Heart left ventricle (tissue), 16 donors: ENCODE results near the gene TBX3. TPM values are rescaled to one million over a fixed set of nuclear protein-coding genes. Genes with fewer than 3 reads are reported as not detected.

Experiments
- ATAC-seq, 4 donors: fragments of 200-7000 bp; cut with Tn5 transposase; one replicate each; pipeline ENCODE4 v1.9.1; 2020 to 2022; ENCODE audit warnings: moderate library complexity in 4 of 4, mild to moderate bottlenecking in 3 of 4, moderate number of reproducible peaks in 1 of 4
- DNase-seq, 5 donors: peaks; one replicate each; pipeline ENCODE4 v3.0.0-alpha.2; 2020
- H3K27ac ChIP-seq, 12 donors: fragments of 200-600 bp; sonication (generic) in 4 of 12; one replicate each; pipeline versions ENCODE4 v1.5.0 to v1.8.0; 2016 to 2022; ENCODE audit warnings: mild to moderate bottlenecking in 2 of 12
- H3K27me3 ChIP-seq, 9 donors: fragments of 200-600 bp; sonication (generic) in 2 of 9; one replicate each; pipeline versions ENCODE4 v1.5.1 to v1.8.0; 2016 to 2022; ENCODE audit warnings: mild to moderate bottlenecking in 3 of 9
- H3K36me3 ChIP-seq, 9 donors: fragments of 200-600 bp; sonication (generic) in 2 of 9; one replicate each; pipeline versions ENCODE4 v1.5.0 to v1.8.0; 2018 to 2022; ENCODE audit warnings: mild to moderate bottlenecking in 2 of 9
- H3K4me1 ChIP-seq, 12 donors: fragments of 200-600 bp; sonication (generic) in 4 of 12; one replicate each; pipeline versions ENCODE4 v1.5.0 to v1.8.0; 2016 to 2022; ENCODE audit warnings: mild to moderate bottlenecking in 3 of 12
- H3K4me3 ChIP-seq, 12 donors: fragments of 200-600 bp; sonication (generic) in 4 of 12; one replicate each; pipeline versions ENCODE4 v1.5.0 to v1.8.0; 2017 to 2022; ENCODE audit warnings: mild to moderate bottlenecking in 9 of 12, moderate library complexity in 4 of 12
- H3K9me3 ChIP-seq, 12 donors: fragments of 200-600 bp; sonication (generic) in 4 of 12; one replicate each; pipeline versions ENCODE4 v1.5.0 to v1.8.0; 2016 to 2022; ENCODE audit warnings: mild to moderate bottlenecking in 1 of 12
- POLR2A ChIP-seq, 2 donors: fragments of 450-650 bp; IDR thresholded peaks; one replicate each; pipeline ENCODE4 v1.6.1; 2017; ENCODE audit warnings: antibody characterized with exemption in 2 of 2, mild to moderate bottlenecking in 2 of 2, moderate library complexity in 2 of 2
- WGBS, 4 donors: extraction: QIAGEN DNeasy Blood & Tissue Kit in 2 of 4; methylation state at CpG; one replicate each; pipeline versions ENCODE4 v1.1.5 to v1.1.7; 2013 to 2018; 5-methylcytosine and 5-hydroxymethylcytosine counted together
- intact Hi-C, 10 donors: fragments of 100-400 bp; cut with DNase I; formaldehyde crosslinking; loops; one replicate each; pipeline versions ENCODE4 v1.11.1 to v1.14.2; 2022
- polyA plus RNA-seq, 2 donors: library from polyadenylated mRNA; stranded (reverse); fragments of 200-250 nt; gene quantifications; one replicate each; pipeline ENCODE4 v1.2.3, GENCODE V29; 2013
- total RNA-seq, 9 donors: library from RNA; depleted of rRNA in 2 of 9; stranded (reverse); fragments of >200 nt in 2 of 9; fragmentation: NEBNext Ultra II Directional in 3 of 9; extraction: Animal tissue kit (Norgen Biotek cat#: 25700) in 3 of 9; gene quantifications; one replicate each; pipeline versions ENCODE4 v1.1.0 to v1.2.4, GENCODE V29; 2016 to 2023
- TF ChIP-seq, protein P1 (sequence below), 12 donors: fragments of 200-600 bp; sonication (generic) in 4 of 12; IDR thresholded peaks; one replicate each; pipeline versions ENCODE4 v1.5.0 to v1.8.0; 2018 to 2022; ENCODE audit warnings: antibody characterized with exemption in 12 of 12, mild to moderate bottlenecking in 5 of 12
- donor health status: ischemic (EF 13 %, LVEDD 7.1; RV severe dilation, severe dysfunction).
- donor health status: healthy with polysubstance abuse.
- donor health status: DM: no; HTN: yes; CAD: no.
- donor health status: DM: no; HTN: no; CAD: no.
- donor health status: ischemic (EF 25% LVEDD 6.9; RV normal size, moderate dysfunction).
- donor health status: ischemic (EF 25% LVEDD 5.7; RV mildly dilated, moderate dysfunction).
- donor health status: healthy.
- donor health status: DM: yes; HTN: yes; CAD: no.
- donor health status: ischemic (EF 35%, LVEDD 5.7; RV mildly dilated, moderate dysfunction).
- donor health status: nonischemic (EF 11% LVEDD 7.7; RV severe dilation, severe dysfunction).
- donor health status: DM: yes; HTN: yes; CAD: no.
- donor health status: PGD.
- donor health status: ischemic (EF 29% LVEDD 5.4; RV normal size, mild dysfunction).
- donor health status: nonischemic (EF 23%, LVEDD 6.1; RV moderate dilation, normal function).

Gene TBX3
- total and polyA plus RNA-seq, 11 donors, result 10.3 to 31.3 (median 15.7) TPM

GRCh38 chr12:114685869-114686268 lies 1.9 kb upstream of the TBX3 start:
- DNase-seq (no peak), ATAC-seq (no peak)
- no peaks in the 10 kb centered on the region for H3K9me3 ChIP-seq
- TF ChIP-seq POLR2A (IDR thresholded peaks at IDR 0.05), result no peak
- TF ChIP-seq, protein P1, sequence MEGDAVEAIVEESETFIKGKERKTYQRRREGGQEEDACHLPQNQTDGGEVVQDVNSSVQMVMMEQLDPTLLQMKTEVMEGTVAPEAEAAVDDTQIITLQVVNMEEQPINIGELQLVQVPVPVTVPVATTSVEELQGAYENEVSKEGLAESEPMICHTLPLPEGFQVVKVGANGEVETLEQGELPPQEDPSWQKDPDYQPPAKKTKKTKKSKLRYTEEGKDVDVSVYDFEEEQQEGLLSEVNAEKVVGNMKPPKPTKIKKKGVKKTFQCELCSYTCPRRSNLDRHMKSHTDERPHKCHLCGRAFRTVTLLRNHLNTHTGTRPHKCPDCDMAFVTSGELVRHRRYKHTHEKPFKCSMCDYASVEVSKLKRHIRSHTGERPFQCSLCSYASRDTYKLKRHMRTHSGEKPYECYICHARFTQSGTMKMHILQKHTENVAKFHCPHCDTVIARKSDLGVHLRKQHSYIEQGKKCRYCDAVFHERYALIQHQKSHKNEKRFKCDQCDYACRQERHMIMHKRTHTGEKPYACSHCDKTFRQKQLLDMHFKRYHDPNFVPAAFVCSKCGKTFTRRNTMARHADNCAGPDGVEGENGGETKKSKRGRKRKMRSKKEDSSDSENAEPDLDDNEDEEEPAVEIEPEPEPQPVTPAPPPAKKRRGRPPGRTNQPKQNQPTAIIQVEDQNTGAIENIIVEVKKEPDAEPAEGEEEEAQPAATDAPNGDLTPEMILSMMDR (IDR thresholded peaks at IDR 0.05), result no peak
- WGBS, 4 donors, result 39 to 64% (median 60%) methylated on average over 17 of the region's 17 CpGs
- H3K4me1 ChIP-seq, result peaks cover 0 to 21% (median 10%) of the 10 kb centered on the region in 12 donors
- H3K27me3 ChIP-seq, result peaks cover 11 to 85% (median 56%) of the 10 kb centered on the region in 9 donors
- intact Hi-C loops, result loop anchor here in 5 of 10 donors (10.0 kb wide), 6 partner anchors 109 to 819 kb away; no protein-coding TSS in a partner anchor
- H3K27ac ChIP-seq, result peak overlapping the region in 1 of 12 donors; percentile 89
- H3K36me3 ChIP-seq, result no peaks in the 10 kb centered on the region
- no peak overlapping the region for H3K4me3 ChIP-seq

DNA sequence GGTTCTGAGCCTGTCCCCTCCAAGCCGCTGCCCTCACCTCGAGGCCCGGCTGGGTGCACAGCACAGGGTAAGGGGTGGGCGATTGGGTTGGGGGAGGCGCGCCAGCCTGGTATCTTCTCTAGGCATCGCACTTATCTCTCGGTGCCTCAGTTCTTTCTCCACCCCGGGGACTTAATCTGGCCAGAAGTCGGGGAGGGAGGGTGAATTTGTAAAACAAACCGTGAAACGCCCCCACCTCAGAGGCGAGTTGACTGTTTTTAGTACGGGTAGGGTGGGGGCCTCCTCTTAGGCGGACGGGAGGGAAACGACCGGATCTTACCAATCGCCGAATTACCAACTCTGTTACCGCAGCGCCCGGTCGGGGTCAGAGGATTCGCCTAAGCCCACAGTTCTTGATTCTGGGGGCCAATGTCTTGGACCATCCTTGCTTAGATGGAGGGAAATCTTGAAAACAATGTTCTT lies 1.4 kb upstream of the TBX3 start:
- Histone ChIP-seq H3K27me3 (peaks cover 11 to 83% (median 51%) of the 10 kb centered on the region in 9 donors), H3K27ac (peak overlapping the region in 5 of 12 donors; percentile 81 to 98 (median 90)), H3K9me3 (no peaks in the 10 kb centered on the region), H3K36me3 (no peaks in the 10 kb centered on the region), H3K4me1 (peaks cover 0 to 21% (median 10%) of the 10 kb centered on the region in 12 donors), H3K4me3 (peak overlapping the region in 11 of 12 donors; percentile 56 to 89 (median 72))
- TF ChIP-seq, protein P1 (IDR thresholded peaks at IDR 0.05), result no peak
- no peak for TF ChIP-seq POLR2A (IDR thresholded peaks at IDR 0.05)
- intact Hi-C loops, result loop anchor here in 5 of 10 donors (10.0 kb wide), 6 partner anchors 109 to 819 kb away; no protein-coding TSS in a partner anchor
- ATAC-seq (no peak), DNase-seq (no peak)
- 43 to 63% (median 57%) methylated on average over 25 of the region's 25 CpGs for WGBS, 4 donors

DNA sequence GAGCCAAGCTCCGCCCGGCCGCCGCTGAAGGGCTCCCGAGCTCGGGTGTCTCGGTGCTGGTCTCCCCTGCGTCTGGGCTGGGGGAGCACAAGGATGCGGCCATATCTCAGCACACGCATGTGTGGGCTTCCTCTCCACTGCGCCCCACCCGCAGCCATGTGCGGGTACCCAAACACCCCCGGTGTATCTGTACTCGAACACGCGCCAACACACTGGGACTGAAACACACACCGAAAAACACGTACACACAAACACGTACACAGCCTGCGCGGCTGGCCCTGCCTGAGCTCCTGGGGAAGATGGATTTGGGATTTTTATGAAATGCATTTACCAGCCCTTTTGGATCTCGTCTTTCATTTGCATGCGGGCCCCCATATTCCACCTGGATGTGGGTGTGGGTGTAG lies 897 bp upstream of the TBX3 start:
- Histone ChIP-seq H3K9me3 (no peaks in the 10 kb centered on the region), H3K27ac (peak overlapping the region; percentile 81 to 98 (median 90)), H3K4me3 (peak overlapping the region; percentile 56 to 89 (median 71)), H3K4me1 (peaks cover 0 to 21% (median 10%) of the 10 kb centered on the region in 12 donors), H3K36me3 (peaks cover 0 to 3% (median 0%) of the 10 kb centered on the region in 9 donors), H3K27me3 (peaks cover 11 to 78% (median 46%) of the 10 kb centered on the region in 9 donors)
- ATAC-seq (peak in 2 of 4 donors; percentile 50 to 57), DNase-seq (no peak)
- TF ChIP-seq, protein P1 (IDR thresholded peaks at IDR 0.05), result no peak
- TF ChIP-seq POLR2A (IDR thresholded peaks at IDR 0.05), result no peak
- 2 to 7% (median 2%) methylated on average over 23 to 24 of the region's 24 CpGs for WGBS, 4 donors
- intact Hi-C loops, result loop anchor here in 7 of 10 donors (5.0 to 10.0 kb wide), 17 partner anchors 110 to 1067 kb away; no protein-coding TSS in a partner anchor

GRCh38 chr12:114683709-114684097 lies 272 bp downstream of the TBX3 start:
- H3K36me3 ChIP-seq, result peaks cover 0 to 15% (median 0%) of the 10 kb centered on the region in 9 donors
- intact Hi-C loops, result loop anchor here in 7 of 10 donors (5.0 to 10.0 kb wide), 17 partner anchors 111 to 1069 kb away; no protein-coding TSS in a partner anchor
- H3K4me3 ChIP-seq, result peak overlapping the region; percentile 56 to 89 (median 74)
- 0 to 1% (median 1%) methylated on average over 19 of the region's 19 CpGs for WGBS, 4 donors
- no peaks in the 10 kb centered on the region for H3K9me3 ChIP-seq
- TF ChIP-seq, protein P1 (IDR thresholded peaks at IDR 0.05), result peak in 1 of 12 donors; percentile 18
- TF ChIP-seq POLR2A (IDR thresholded peaks at IDR 0.05), result no peak
- H3K27ac ChIP-seq, result peak overlapping the region; percentile 81 to 98 (median 90)
- H3K4me1 ChIP-seq, result peaks cover 0 to 27% (median 11%) of the 10 kb centered on the region in 12 donors
- DNase-seq (no peak), ATAC-seq (peak in 3 of 4 donors; percentile 1 to 9 (median 1))
- peaks cover 9 to 68% (median 34%) of the 10 kb centered on the region in 9 donors for H3K27me3 ChIP-seq
